ENCODE results near the gene SLC25A25. TPM values are rescaled to one million over a fixed set of nuclear protein-coding genes. Genes with fewer than 3 reads are reported as not detected.

The SLC25A25 gene
- total and polyA plus RNA-seq, 9 of the 15 experiments (the other 6 are each of a cell fraction or from before 2014, with no cell fraction given), result 0.07 to 35.9 (median 23.2) TPM

DNA sequence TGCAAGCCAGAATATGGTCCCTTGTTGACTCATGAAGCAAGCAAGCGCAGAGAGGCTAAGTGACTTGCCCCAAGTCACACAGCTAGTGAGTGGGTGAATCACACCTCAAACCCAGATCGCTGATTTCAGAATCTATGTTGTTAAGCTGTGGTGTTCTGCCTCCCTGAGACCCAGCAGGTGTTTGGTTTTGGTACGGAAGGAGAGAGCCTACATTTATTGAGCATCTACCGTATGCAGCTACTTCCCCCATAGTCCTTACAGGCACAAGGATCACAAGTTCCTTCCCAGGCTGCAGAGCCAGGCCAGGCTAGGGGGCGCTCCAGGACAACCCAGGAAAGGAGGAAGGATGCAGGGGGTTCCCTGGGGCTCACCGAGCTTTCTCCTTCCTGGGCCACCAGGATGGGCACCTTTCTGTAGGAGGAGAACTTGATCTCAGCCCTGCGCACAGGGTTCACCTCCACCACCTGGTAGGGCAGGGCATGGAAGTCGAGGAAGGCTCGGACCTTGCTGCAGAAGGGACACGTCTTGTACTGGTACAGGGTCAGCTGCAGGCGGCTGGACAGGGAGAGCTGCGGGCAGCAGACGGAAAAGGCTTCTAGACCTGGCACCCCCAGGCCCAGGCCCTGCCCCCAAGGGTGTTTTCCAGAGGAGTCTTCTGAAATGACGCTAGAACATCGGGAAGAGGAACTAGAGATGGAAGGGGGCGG is 57.0 kb downstream of the SLC25A25 start (continued):
- TF ChIP-seq, protein P1, sequence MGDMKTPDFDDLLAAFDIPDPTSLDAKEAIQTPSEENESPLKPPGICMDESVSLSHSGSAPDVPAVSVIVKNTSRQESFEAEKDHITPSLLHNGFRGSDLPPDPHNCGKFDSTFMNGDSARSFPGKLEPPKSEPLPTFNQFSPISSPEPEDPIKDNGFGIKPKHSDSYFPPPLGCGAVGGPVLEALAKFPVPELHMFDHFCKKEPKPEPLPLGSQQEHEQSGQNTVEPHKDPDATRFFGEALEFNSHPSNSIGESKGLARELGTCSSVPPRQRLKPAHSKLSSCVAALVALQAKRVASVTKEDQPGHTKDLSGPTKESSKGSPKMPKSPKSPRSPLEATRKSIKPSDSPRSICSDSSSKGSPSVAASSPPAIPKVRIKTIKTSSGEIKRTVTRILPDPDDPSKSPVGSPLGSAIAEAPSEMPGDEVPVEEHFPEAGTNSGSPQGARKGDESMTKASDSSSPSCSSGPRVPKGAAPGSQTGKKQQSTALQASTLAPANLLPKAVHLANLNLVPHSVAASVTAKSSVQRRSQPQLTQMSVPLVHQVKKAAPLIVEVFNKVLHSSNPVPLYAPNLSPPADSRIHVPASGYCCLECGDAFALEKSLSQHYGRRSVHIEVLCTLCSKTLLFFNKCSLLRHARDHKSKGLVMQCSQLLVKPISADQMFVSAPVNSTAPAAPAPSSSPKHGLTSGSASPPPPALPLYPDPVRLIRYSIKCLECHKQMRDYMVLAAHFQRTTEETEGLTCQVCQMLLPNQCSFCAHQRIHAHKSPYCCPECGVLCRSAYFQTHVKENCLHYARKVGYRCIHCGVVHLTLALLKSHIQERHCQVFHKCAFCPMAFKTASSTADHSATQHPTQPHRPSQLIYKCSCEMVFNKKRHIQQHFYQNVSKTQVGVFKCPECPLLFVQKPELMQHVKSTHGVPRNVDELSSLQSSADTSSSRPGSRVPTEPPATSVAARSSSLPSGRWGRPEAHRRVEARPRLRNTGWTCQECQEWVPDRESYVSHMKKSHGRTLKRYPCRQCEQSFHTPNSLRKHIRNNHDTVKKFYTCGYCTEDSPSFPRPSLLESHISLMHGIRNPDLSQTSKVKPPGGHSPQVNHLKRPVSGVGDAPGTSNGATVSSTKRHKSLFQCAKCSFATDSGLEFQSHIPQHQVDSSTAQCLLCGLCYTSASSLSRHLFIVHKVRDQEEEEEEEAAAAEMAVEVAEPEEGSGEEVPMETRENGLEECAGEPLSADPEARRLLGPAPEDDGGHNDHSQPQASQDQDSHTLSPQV (IDR thresholded peaks at IDR 0.05), result 0 out of 2 replicates have a peak, but pooled peaks have one; percentile 41
- peak; percentile 53; the same call in 1 of the 2 replicates for TF ChIP-seq SPI1 (IDR thresholded peaks at IDR 0.05; ENCODE audit: borderline replicate concordance, low read depth, low read length)
- TF ChIP-seq, protein P2, sequence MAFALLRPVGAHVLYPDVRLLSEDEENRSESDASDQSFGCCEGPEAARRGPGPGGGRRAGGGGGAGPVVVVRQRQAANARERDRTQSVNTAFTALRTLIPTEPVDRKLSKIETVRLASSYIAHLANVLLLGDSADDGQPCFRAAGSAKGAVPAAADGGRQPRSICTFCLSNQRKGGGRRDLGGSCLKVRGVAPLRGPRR (CRISPR knock-in tag; IDR thresholded peaks at IDR 0.05), result no peak
- peak; percentile 94 for TF ChIP-seq BCOR (IDR thresholded peaks at IDR 0.05)
- TF ChIP-seq ATF7 (IDR thresholded peaks at IDR 0.05), result peak; percentile 20; the same call in 1 of the 2 replicates
- peak; percentile 38; the same call in 1 of the 2 replicates for TF ChIP-seq STAG1 (CRISPR knock-in tag; IDR thresholded peaks at IDR 0.05; ENCODE audit: borderline replicate concordance)
- TF ChIP-seq ZNF24 (IDR thresholded peaks at IDR 0.05), result peak; percentile 25; the same call in 1 of the 2 replicates
- TF ChIP-seq, protein P3, sequence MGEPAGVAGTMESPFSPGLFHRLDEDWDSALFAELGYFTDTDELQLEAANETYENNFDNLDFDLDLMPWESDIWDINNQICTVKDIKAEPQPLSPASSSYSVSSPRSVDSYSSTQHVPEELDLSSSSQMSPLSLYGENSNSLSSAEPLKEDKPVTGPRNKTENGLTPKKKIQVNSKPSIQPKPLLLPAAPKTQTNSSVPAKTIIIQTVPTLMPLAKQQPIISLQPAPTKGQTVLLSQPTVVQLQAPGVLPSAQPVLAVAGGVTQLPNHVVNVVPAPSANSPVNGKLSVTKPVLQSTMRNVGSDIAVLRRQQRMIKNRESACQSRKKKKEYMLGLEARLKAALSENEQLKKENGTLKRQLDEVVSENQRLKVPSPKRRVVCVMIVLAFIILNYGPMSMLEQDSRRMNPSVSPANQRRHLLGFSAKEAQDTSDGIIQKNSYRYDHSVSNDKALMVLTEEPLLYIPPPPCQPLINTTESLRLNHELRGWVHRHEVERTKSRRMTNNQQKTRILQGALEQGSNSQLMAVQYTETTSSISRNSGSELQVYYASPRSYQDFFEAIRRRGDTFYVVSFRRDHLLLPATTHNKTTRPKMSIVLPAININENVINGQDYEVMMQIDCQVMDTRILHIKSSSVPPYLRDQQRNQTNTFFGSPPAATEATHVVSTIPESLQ (CRISPR knock-in tag; IDR thresholded peaks at IDR 0.05), result 0 out of 2 replicates have a peak, but pooled peaks have one; percentile 28
- TF ChIP-seq, protein P4, sequence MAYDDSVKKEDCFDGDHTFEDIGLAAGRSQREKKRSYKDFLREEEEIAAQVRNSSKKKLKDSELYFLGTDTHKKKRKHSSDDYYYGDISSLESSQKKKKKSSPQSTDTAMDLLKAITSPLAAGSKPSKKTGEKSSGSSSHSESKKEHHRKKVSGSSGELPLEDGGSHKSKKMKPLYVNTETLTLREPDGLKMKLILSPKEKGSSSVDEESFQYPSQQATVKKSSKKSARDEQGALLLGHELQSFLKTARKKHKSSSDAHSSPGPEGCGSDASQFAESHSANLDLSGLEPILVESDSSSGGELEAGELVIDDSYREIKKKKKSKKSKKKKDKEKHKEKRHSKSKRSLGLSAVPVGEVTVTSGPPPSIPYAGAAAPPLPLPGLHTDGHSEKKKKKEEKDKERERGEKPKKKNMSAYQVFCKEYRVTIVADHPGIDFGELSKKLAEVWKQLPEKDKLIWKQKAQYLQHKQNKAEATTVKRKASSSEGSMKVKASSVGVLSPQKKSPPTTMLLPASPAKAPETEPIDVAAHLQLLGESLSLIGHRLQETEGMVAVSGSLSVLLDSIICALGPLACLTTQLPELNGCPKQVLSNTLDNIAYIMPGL (CRISPR knock-in tag; IDR thresholded peaks at IDR 0.05), result no peak
- TF ChIP-seq, protein P5, sequence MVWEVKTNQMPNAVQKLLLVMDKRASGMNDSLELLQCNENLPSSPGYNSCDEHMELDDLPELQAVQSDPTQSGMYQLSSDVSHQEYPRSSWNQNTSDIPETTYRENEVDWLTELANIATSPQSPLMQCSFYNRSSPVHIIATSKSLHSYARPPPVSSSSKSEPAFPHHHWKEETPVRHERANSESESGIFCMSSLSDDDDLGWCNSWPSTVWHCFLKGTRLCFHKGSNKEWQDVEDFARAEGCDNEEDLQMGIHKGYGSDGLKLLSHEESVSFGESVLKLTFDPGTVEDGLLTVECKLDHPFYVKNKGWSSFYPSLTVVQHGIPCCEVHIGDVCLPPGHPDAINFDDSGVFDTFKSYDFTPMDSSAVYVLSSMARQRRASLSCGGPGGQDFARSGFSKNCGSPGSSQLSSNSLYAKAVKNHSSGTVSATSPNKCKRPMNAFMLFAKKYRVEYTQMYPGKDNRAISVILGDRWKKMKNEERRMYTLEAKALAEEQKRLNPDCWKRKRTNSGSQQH (CRISPR knock-in tag; IDR thresholded peaks at IDR 0.05), result no peak
- TF ChIP-seq, protein P6, sequence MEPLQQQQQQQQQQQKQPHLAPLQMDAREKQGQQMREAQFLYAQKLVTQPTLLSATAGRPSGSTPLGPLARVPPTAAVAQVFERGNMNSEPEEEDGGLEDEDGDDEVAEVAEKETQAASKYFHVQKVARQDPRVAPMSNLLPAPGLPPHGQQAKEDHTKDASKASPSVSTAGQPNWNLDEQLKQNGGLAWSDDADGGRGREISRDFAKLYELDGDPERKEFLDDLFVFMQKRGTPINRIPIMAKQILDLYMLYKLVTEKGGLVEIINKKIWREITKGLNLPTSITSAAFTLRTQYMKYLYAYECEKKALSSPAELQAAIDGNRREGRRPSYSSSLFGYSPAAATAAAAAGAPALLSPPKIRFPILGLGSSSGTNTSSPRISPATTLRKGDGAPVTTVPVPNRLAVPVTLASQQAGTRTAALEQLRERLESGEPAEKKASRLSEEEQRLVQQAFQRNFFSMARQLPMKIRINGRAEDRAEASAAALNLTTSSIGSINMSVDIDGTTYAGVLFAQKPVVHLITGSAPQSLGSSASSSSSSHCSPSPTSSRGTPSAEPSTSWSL (CRISPR knock-in tag; IDR thresholded peaks at IDR 0.05; ENCODE audit: borderline replicate concordance), result no peak
- 0 out of 2 replicates have a peak, but pooled peaks have one; percentile 15 for TF ChIP-seq CEBPG (CRISPR knock-in tag; IDR thresholded peaks at IDR 0.05)
- TF ChIP-seq CEBPG (tag; conservative IDR thresholded peaks at IDR 0.05 in 1 of 2, IDR thresholded peaks at IDR 0.05 in 1 of 2), result no peak
